HG03097 (cell line): ENCODE measurements around the gene PWWP2A.
"Not testable (repeated sequence)": the region's sequence is repeated elsewhere in the genome, so short reads cannot be mapped to it uniquely, and the experiment has no call there.

Experiments
- ATAC-seq: cut with Tn5 transposase; IDR thresholded peaks from one replicate; pipeline ENCODE4 v1.9.1; 2021; ENCODE audit not compliant: unreplicated experiment, low FRiP score

The PWWP2A gene, protein sequence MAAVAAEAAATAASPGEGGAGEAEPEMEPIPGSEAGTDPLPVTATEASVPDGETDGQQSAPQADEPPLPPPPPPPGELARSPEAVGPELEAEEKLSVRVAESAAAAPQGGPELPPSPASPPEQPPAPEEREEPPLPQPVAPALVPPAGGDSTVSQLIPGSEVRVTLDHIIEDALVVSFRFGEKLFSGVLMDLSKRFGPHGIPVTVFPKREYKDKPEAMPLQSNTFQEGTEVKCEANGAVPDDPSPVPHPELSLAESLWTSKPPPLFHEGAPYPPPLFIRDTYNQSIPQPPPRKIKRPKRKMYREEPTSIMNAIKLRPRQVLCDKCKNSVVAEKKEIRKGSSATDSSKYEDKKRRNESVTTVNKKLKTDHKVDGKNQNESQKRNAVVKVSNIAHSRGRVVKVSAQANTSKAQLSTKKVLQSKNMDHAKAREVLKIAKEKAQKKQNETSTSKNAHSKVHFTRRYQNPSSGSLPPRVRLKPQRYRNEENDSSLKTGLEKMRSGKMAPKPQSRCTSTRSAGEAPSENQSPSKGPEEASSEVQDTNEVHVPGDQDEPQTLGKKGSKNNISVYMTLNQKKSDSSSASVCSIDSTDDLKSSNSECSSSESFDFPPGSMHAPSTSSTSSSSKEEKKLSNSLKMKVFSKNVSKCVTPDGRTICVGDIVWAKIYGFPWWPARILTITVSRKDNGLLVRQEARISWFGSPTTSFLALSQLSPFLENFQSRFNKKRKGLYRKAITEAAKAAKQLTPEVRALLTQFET

GRCh38 chr5:160119142-160119904 lies at the start of gene PWWP2A:
TSS of gene PWWP2A (minus strand) at chr5:160119450. CDS start at chr5:160119388, 62 bp downstream.
- peak; percentile 90 for ATAC-seq

- no peak for ATAC-seq
Measured at GRCh38 chr5:160167624-160168165, 48.4 kb upstream of the PWWP2A start.

DNA sequence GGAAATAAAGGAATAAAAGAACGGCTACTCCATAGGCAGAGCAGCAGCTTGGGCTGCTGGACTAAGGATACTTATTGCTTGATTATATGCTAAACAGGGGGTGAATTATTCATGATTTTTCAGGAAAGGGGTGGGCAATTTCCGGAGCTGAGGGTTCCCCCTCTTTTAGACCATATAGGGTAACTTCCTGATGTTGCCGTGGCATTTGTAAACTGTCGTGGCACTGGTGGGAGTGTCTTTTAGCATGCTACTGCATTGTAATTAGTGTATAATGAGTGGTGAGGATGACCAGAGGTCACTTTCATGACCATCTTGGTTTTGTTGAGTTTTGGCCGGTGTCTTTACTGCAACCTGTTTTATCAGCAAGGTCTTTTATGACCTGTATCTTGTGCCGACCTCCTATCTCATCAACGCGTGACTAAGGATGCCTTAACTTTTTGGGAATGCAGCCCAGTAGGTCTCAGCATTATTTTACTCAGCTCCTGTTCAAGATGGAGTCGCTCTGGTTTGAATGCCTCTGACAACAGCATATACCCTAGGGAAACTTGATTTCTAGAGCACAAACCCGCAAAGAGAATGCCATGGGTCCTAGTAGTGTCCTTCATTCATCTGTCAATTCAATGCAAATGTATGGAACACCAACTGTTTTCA lies 47.8 kb upstream of the PWWP2A start:
- no peak for ATAC-seq

DNA sequence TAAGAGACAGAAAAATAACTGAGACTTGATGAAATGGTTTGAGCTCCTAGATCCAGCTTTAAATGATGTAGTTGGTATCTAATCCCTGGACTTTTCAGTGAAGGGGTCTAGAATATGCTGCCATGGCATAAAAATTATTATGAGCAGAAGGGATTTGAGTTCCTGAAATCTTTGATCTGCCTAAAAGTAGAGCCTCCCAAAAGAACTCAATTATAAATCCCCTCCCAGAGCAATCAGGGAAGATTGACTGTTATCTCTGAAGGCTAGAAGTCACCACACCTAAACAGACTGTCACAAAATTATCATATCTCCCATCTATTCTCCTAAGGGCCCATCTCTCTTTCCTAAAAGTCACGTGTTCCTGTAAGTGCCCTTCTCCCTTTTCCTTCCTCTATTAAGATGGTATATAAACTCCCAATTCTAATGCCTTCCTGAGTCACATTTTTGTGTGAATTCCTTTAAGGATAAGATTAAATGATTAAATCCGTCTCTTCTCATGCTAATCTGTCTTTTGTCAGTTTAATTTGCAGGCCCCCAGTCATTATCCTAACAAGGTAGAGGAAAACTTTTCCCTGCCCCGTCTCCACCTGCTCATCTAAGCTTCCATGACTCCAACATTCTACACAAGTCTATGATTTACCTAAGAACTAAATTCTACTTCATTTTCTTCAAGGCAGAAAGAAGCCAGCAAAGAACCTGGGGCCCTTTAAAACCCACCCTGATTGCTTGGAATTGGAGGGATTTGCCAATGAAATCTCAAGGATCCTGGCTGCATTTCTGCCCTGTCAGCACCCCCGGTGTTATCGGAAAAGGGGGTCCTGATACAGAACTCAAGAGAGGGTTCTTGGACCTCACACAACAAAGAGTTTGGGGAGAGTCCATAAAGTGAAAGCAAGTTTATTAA lies 47.1 kb upstream of the PWWP2A start:
- ATAC-seq: no peak

DNA sequence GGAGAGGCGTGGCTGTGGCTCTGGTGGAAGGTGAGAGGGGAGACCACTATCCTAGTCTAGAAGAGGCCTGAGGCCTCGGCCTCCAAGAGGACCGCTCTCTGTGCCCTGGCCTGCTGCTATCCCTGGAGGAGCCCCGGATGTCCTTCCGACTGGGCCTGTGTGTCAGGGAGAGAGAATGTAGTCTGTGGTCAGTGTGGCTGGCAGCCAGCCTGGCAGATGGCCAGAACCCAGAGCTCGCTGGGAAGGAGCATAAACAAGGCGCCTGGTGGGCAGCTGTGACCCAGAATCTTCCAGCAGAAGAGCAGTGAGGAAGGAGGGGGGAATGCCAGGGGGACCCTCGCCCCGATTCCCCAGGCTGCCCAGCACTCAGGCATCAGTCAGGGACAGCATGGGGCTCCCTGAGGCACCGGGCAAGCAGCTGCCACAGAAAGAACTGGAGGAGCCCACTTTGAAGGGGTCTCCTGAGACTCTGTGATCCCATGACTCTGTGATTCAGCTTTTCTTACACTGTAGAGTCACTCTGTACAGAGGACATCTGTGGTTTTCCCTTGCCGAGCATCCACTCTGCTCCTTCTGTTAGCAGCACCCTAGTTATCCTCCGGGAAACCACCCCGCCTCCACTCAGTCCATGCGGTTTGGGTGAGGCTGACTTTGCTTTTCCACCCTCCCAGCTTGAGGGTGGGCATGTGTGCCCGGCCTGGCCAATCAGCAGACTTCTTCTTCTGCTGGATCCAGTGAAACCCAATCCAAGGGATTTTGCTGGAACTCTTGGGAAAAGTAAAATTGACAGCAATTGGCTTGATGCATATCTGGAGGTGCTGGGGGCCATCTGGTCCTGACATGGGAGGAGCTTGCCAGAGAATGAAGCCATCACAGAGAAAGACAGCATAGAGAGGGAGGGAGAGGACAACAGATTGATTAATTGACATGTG lies 46.2 kb upstream of the PWWP2A start:
- no peak for ATAC-seq

DNA sequence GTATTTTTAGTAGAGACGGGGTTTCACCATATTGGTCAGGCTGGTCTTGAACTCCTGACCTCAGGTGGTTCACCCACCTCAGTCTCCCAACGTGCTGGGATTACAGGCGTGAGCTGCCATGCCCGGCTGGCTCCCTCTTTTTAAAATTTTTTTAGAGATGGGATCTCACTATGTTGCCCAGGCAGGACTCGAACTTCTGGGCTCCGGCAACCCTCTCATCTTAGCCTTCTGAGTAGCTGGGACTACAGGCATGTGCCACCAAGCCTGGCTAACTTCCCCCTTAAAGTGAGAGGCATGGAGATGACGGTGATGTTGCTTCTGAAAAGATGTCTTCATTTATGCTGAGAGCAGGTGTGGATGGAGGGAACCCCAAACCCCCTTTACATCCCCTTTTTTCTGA lies 43.7 kb upstream of the PWWP2A start:
- ATAC-seq: no peak

DNA sequence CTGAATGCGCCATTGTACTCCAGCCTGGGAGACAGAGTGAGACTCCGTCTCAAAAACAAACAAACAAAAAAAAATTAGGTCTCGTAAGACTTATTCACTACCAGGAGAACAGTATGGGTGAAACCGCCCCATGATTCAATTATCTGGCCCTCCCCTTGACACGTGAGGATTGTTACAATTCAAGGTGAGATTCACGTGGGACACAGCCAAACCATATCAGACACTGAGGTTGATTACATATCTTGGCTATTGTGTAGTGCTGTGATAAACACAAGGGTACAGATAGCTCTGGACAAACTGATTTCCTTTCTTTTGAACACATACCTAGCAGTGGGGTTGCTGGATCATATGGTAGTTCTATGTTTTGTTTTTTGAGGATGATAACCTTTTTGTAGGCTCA lies 42.4 kb upstream of the PWWP2A start:
- ATAC-seq: no peak

DNA sequence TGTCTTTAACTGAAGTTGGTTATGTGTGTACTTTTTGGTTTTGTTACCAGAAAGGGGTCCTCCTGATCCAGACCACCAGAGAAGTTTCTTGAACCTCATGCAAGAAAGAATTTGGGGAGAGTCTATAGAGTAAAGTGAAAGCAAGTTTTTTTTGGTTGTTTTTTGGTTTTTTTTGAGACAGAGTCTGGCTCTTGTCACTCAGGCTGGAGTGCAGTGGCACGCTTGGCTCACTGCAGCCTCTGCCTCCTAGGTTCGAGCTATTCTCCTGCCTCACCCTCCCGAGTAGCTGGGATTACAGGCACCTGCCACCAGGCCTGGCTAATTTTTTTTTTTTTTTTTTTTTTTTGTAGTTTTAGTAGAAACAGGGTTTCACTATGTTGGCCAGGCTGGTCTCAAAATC lies 41.6 kb upstream of the PWWP2A start:
- ATAC-seq: not testable (repeated sequence)

DNA sequence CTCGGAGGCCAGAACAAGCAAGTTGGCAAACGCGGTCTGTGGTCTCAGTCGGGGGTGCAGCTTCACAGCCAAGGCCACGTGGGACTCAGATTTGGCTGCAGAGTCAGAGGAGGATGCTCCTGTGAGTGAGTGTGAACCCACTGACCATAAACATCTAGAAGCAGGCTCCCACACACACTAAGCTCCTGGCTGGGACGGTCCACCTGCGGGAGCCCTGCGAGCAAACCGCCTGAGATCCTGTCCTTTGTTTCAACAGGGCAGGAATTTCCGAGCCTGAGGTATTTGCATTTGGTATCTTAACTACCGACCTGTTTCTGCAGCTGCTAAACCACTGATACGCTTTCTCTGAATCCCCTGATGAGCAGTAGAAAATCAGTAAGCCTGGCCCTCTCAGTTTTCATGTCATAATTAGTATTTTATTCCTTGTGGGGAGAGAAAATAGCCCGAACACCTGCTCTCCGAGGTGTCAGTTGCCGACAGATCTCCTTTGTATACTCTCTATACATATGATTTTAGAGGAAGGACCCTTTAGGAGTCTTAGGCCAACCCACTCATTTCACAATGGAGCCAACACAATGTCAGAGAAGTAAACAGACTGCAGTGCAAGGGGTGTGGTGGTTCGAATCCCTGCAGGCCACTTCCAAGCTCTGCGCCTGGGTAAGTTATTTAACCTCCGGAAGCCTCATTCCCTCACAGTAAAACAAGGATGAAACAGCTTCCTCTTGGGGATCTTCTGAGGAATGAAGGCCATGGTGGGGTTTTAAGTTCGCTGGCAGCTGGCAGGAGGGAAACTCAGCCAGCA lies 40.9 kb upstream of the PWWP2A start:
- no peak for ATAC-seq

GRCh38 chr5:160158087-160158486 lies 38.8 kb upstream of the PWWP2A start:
- ATAC-seq: no peak

GRCh38 chr5:160155017-160155750 lies 35.9 kb upstream of the PWWP2A start:
- no peak for ATAC-seq

DNA sequence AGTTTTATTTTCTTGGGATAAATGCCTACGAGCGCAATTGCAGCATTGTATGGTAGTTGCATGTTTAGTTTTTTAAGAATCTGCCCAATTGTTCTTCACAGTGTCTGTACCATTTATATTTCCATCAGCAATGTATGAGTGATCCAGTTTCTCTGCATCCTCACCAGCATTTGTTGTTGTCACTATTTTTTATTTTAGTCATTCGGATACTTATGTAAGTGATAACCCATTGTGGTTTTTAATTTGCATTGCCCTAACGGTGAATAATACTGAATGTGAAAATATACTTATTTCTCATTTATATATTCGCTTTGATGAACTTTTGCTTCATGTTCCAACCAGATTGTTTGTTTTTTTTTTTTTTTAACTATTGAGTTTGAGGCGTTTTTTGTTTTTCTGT lies 33.7 kb upstream of the PWWP2A start:
- no peak for ATAC-seq

DNA sequence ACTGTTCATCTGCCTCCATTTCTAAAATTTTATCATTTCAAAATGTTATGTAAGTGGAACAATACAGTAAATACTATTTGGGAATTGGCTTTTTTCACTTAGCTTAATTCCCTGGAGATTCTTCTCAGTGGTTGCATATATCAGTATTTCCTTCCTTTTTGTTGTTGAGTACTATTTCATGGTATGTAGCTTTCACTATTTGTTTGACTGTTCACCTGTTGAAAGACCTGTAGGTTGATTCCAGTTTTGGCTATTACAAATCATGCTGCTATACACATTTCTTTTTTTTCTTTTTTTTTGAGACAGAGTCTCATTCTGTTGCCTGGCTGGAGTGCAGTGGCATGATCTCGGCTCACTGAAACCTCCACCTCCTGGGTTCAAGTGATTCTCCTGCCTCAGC lies 33.0 kb upstream of the PWWP2A start:
- ATAC-seq: no peak

GRCh38 chr5:160151017-160151416 lies 31.8 kb upstream of the PWWP2A start:
- no peak for ATAC-seq

DNA sequence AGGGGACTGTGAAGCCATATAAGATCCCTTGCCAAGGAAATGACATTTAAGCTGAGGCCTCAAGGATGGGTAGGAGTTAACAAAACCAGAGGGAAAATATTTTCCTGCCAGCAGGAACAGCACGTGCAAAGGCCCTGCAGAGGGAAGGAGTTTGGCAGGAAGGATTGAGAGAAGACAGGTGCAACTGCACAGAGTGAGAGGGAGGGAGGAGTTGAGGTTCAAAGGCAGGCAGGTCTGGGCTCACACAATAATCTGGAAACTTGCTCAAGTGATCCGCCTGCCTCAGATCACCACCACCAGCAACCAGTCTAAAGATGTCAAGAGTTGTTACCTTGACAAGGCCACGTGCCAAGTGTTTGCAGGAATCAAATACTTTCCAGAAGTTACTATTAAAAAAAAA lies 31.1 kb upstream of the PWWP2A start:
- ATAC-seq: no peak

- ATAC-seq: not testable (repeated sequence)
Measured at GRCh38 chr5:160144436-160144835, 25.2 kb upstream of the PWWP2A start.

GRCh38 chr5:160134332-160134731 lies 15.1 kb upstream of the PWWP2A start:
- ATAC-seq: no peak
